ENCODE measurements around the gene OCRL. TPM values are rescaled to one million over a fixed set of nuclear protein-coding genes. Genes with fewer than 3 reads are reported as not detected.
A peak's percentile ranks its signal among the peaks of the same experiment; 100 is the strongest.
"Not testable (repeated sequence)": the region's sequence is repeated elsewhere in the genome, so short reads cannot be mapped to it uniquely, and the experiment has no call there.

The OCRL gene
- total and polyA plus RNA-seq, 9 donors, result 14.8 to 54.8 (median 32.5) TPM

- intact Hi-C loops (cut with DNase I), result no loop called here
Observed at GRCh38 chrX:129572422-129572821, 32.4 kb downstream of the OCRL start.

GRCh38 chrX:129573652-129574051, 33.6 kb downstream of the OCRL start:
- H3K9me3 ChIP-seq; H3K27me3 ChIP-seq; H3K27ac ChIP-seq; DNase-seq; H3K4me3 ChIP-seq; intact Hi-C loops (cut with DNase I); H3K36me3 ChIP-seq; H3K4me1 ChIP-seq (ENCODE audit: insufficient read depth): not testable (repeated sequence)
- WGBS, 3 donors, result 78 to 87% (median 83%) methylated on average over 4 of the region's 4 CpGs

More at GRCh38 chrX:129572422-129572821, 32.4 kb downstream of the OCRL start:
- Histone ChIP-seq H3K36me3 (no peaks in the 10 kb centered on the region), H3K27me3 (no peaks in the 10 kb centered on the region), H3K4me3 (no peak overlapping the region), H3K4me1 (ENCODE audit: insufficient read depth) (peaks cover 3% of the 10 kb centered on the region), H3K27ac (no peak overlapping the region), H3K9me3 (no peaks in the 10 kb centered on the region)
- WGBS, 3 donors, result 28 to 38% (median 29%) methylated on average over 2 of the region's 2 CpGs
- no peak for DNase-seq
- no peak for TF ChIP-seq EP300 (IDR thresholded peaks at IDR 0.05)
- no peak for TF ChIP-seq POLR2A (IDR thresholded peaks at IDR 0.05)
- TF ChIP-seq CTCF (IDR thresholded peaks at IDR 0.05), result no peak

GRCh38 chrX:129574214-129574613, 34.2 kb downstream of the OCRL start:
- Histone ChIP-seq H3K4me1 (ENCODE audit: insufficient read depth) (peaks cover 3% of the 10 kb centered on the region), H3K27ac (no peak overlapping the region)
- 63 to 74% (median 73%) methylated on average over 2 of the region's 2 CpGs for whole genome bisulfite sequencing, 3 donors

GRCh38 chrX:129576539-129576938, 36.5 kb downstream of the OCRL start:
- Histone ChIP-seq H3K27ac (no peak overlapping the region), H3K9me3 (no peaks in the 10 kb centered on the region), H3K4me3 (no peak overlapping the region), H3K27me3 (no peaks in the 10 kb centered on the region), H3K4me1 (ENCODE audit: insufficient read depth) (peaks cover 3% of the 10 kb centered on the region), H3K36me3 (no peaks in the 10 kb centered on the region)
- 39 to 58% (median 53%) methylated on average over 3 of the region's 3 CpGs for WGBS, 3 donors
- no peak for DNase-seq
- TF ChIP-seq POLR2A (IDR thresholded peaks at IDR 0.05) (no peak), CTCF (IDR thresholded peaks at IDR 0.05) (no peak), EP300 (IDR thresholded peaks at IDR 0.05) (no peak)
- intact Hi-C loops (cut with DNase I), result no loop called here

More at GRCh38 chrX:129574214-129574613, 34.2 kb downstream of the OCRL start:
- Histone ChIP-seq H3K27me3 (no peaks in the 10 kb centered on the region), H3K4me3 (no peak overlapping the region), H3K36me3 (no peaks in the 10 kb centered on the region), H3K9me3 (no peaks in the 10 kb centered on the region)
- intact Hi-C loops (cut with DNase I), result no loop called here
- no peak for DNase-seq
- TF ChIP-seq EP300 (IDR thresholded peaks at IDR 0.05) (no peak), CTCF (IDR thresholded peaks at IDR 0.05) (no peak), POLR2A (IDR thresholded peaks at IDR 0.05) (no peak)

GRCh38 chrX:129577473-129577872, 37.4 kb downstream of the OCRL start:
- H3K36me3 ChIP-seq, result no peaks in the 10 kb centered on the region
- H3K9me3 ChIP-seq, result no peaks in the 10 kb centered on the region
- H3K27me3 ChIP-seq, result no peaks in the 10 kb centered on the region
- H3K27ac ChIP-seq, result no peak overlapping the region
- no peak for TF ChIP-seq CTCF (IDR thresholded peaks at IDR 0.05)
- no peak for TF ChIP-seq POLR2A (IDR thresholded peaks at IDR 0.05)
- TF ChIP-seq EP300 (IDR thresholded peaks at IDR 0.05), result no peak
- peaks cover 1% of the 10 kb centered on the region for H3K4me1 ChIP-seq (ENCODE audit: insufficient read depth)
- H3K4me3 ChIP-seq, result no peak overlapping the region
- intact Hi-C loops (cut with DNase I), result no loop called here
- peak in 1 of 5 donors; percentile 40 for DNase-seq
- WGBS, 3 donors, result 33 to 45% (median 33%) methylated on average over 5 of the region's 5 CpGs
